ENCODE results near the gene CDC123.
"Not testable (repeated sequence)": the region's sequence is repeated elsewhere in the genome, so short reads cannot be mapped to it uniquely, and the experiment has no call there.

The CDC123 gene

DNA sequence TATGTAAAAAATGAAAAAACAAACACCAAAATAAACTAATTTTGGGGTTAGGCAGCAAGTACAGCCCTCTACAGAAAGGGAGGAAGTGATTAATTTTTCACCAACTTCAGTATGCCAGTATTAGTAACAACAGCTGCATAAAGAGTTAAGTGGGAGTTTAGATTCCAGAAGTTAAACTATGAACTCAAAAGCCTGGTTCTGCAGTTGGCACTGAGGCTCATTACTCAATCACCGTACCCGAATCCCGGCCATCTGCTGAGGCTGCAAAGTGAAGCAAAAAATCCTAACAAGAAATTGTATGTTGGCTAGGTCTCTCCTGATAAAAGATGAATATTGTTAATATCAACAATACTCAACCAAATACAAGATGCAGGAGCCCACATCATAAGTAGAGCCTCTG is 4.3 kb upstream of the CDC123 start:
- DNase-seq (ENCODE audit: low spot score): no peak

DNA sequence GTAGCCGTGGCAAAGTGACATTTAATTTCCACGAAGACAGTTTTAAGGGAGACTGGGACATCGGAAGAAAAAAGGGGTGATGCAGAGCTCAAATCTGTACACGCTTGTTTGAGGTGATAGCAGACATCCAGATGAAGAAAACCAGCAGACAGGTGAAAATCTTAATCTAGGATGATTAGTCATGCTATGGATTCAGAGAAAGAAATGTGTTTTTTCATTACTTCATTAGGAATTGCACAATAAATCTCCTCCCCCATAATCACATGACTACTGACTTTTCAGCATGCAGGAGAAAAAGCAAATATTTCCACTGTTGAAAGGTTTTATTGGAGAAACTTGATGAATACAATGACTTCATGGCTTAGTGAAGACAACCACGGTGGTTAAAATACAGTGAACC is 2.8 kb upstream of the CDC123 start:
- no peak for DNase-seq (ENCODE audit: low spot score)

DNA sequence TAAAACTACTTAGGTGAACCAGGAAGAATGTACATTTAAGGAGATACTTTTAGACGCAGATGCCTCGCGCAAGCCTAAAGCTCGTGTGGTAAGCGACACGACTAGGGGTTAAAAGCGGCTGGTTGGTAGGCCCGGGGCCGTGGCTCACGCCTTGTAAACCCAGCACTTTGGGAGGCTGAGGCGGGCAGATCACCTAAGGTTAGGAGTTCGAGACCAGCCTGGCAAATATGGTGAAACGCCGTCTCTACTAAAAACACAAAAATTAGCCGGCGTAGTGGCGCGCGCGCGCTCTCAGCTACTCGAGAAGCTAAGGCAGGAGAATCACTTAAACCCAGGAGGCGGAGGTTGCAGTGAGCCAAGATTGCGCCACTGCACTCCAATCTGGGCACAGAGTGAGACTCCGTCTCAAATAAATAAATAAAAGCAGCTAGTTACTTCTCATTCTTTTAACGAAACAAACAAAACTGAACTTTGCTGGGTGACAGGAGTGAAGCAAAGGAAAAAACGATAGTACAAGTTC is 1.2 kb upstream of the CDC123 start:
- DNase-seq (ENCODE audit: low spot score): peak; percentile 10

DNA sequence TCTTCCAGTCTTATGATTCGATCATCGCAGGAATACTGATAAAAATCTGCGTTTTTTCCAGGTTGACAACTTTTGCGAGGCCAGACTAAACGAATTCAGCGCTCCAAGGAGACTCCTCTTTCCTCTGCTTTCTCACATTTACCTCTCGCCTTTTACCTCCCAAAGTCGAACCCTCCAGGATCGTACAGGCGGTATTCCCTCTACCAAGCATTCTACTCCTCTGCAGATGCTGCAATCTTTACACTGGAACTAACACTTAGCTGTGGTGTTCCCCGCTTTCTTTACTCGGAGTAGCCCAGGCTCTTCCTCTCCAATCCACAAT is 746 bp upstream of the CDC123 start:
- DNase-seq (ENCODE audit: low spot score): no peak

DNA sequence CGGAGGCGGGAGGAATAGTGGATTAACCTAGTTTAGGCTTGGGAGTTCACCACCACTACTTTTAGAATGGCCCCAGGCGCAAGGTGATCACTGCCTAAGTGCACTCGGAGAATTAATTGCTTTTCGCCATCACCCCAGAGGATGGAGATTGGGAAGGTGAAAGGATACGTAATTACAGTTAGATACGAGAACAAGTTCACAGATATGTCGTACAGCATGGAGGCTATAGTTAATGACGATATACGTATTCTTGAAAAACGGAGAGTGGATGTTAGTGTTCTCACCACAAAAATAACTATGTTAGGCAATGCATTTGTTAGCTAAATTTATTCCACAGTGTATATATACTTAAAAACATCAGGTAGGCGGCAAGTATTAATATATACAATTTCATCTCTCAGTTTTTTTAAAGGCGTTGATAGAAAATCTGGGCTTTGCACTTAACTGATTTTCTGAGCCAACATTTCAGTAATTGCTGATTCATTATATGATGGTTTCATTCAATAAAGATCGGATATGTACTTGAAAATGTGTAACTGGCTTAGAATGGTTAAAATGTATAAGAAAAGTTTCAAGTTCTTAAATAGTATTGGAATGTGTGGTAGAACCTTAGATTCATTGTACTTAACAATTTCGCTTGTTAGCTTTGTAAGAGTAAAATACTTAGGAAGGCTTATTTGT is 683 bp downstream of the CDC123 start:
- no peak for DNase-seq (ENCODE audit: low spot score)

DNA sequence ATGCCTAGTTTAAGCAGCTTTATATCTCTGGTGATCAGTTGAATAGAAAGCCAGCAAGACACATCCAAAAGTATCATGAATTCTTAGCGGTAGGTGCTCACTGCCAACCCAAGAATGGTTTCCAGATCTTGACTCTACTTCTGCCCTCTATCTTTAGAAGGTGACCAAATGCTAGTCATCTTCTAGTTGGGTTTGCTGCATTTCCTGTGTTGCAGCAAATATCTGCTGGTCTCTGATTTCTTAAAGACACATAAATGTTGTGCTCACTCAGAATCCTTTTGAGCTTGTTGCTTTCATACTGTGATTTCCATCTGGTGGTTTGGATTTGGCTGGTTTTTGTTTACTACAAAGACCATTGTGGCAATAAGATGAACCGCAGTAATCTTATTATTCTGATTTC is 2.2 kb downstream of the CDC123 start:
- no peak for DNase-seq (ENCODE audit: low spot score)

DNA sequence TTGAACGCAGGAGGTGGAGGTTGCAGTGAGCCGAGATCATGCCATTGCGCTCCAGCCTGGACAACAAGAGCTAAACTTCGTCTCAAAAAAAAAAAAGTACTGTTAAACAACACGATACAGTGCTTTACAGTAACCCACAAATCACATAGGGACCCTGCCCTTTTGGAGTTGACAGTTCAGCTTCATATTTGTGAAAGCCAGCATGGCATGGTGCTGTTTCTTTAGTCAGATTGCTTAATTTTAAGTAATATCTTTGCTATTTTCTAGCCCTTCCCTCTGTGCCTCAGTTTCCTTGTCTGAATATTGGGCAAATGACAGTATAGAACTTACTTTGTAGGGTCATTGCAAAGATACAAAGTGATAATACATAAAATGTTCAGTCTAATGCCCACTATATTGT is 4.9 kb downstream of the CDC123 start:
- DNase-seq (ENCODE audit: low spot score): no peak

DNA sequence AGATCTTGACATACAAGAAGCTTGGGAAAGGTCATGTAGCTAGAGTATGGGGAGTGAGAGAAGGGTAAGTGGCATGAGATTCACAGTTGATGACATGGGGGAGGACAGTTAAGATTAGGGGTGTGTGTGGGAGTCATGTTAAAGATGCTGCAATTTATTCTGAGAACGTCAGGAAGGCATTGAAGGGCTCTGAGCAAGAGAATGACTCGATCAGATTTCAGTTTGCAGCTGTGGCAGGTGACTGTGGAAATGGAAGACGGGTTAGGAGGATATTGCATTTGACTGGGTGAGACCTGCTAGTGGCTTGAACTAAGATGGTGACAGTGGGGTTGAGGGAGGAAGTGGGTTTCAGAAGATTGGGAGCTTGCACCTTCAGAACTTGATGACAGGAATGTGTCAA is 5.6 kb downstream of the CDC123 start:
- DNase-seq (ENCODE audit: low spot score): no peak

DNA sequence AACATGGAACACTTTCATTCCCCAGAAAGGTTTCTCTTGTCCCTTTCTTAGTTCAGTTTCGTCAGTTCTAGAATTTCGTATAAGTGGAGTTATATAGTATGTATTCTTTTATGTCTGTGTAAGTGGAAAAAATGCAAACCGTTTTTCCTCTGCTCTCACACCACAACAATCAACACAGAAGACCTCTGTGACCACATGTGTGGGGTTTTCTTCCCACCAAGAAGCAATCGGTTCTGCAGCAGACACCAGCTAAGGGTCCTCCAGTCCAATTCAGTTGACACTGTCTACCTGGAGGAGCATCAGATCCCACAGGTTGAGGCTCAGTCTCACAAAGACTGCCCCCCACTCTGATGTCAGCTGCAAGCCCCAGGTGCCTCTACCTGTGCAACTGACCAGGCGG is 6.2 kb downstream of the CDC123 start:
- no peak for DNase-seq (ENCODE audit: low spot score)

DNA sequence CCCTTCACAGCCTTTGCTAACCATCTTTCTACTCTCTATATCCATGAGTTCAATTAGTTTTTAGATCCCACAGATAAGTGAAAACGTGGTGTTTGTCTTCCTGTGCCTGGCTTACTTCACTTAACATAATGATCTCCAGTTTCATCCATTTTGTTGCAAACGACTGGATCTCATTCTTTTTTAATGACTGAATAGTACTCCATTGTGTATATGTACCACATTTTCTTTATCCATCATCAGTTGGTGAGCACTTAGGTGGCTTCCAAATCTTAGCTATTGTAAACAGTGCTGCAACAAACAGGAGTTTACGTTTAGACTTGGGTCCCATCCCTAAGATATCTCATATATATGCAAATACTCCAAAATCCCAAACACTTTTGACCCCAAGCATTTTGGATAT is 9.1 kb downstream of the CDC123 start:
- DNase-seq (ENCODE audit: low spot score): no peak

DNA sequence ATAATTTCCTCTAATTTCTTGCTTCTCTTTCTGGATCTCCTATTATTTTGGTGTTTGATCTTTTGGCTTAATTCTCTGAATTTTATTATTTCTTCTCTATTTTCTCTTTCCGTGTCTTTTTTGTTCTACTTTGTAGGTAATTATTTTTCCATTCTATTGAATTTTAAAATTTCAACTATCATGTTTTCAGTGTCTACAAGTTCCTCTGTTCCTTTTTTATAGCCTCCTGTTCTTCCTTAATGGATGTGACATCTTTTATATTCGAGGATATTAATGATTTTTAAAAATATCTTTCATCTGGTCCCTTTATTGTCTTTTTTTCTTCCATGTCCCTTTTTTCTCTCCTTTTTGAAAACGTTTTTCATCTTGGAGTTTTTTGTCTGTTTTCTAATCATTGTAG is 11.1 kb downstream of the CDC123 start:
- no peak for DNase-seq (ENCODE audit: low spot score)

DNA sequence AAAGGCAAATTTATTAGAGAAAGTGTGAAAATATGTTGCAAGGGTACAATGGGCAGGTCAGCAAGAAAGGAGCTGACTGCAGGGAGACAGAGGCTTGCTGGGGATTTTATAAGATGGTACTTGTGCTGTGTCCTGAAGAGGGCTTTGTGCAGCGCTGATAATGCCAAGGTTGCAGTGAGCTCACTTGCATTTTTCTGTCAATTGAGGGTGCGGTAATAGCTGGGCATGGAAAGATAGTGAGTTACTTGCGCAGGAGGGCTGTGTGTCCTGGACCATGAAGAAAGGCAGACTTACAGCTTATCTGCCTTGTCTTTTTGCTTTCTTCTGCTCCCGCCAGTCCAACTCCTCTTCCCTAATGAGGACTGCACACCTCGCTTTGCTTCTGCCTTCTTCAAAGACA is 12.5 kb downstream of the CDC123 start:
- no peak for DNase-seq (ENCODE audit: low spot score)

DNA sequence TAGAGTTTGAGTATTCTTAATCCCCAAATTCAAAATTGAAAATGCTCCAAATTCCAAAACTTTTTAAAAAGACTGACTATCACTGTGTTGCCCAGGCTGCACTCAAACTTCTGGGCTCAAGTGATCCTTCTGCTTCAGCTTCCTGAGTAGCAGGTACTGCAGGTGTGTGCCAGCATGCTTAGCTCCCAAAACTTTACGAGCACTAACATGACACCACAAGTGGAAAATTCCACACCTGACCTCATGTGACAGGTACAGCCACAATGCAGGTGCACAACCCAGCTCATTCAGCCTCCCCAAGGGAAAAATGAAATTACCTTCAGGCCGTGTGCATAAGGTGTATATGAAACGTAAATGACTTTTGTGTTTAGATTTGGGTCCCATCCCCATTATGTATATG is 16.5 kb downstream of the CDC123 start:
- DNase-seq (ENCODE audit: low spot score): no peak

DNA sequence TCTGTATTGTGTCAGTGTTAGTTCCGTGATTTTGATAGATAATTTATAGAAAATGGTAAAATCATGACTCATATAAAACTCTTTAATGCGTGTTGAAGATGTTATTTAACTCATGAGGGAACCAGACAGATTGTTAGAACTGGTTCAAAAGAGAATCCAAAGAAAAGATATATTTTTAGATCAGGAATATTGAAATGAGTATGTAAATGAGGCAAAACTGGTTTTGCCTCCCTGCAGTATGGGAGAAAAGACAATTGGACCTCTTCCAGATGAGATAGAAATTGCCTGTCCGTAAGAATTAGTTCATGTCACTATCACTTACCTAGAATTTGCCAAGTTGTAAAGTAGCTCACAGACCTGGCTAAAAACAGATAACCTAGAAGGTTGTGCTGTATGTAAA is 17.6 kb downstream of the CDC123 start:
- DNase-seq (ENCODE audit: low spot score): no peak

DNA sequence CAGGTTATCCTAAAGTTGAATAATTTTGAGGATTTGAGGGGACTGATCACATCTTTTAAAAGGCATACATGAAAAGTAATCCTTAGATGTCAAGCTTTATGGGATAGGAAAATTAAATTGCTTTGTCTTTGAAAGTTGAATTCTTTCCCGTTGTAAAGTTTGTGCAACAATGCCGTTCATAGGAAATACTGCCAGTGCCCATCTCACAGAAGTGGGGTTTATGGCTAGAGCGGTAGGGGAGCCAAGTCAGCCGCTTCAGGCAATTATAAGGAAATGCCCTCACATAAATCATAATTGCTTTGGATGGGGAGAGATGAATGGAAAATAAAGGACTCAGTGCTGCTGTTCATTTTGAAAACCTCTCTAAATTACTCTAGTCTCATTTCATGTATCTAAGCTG is 18.1 kb downstream of the CDC123 start:
- DNase-seq (ENCODE audit: low spot score): no peak

DNA sequence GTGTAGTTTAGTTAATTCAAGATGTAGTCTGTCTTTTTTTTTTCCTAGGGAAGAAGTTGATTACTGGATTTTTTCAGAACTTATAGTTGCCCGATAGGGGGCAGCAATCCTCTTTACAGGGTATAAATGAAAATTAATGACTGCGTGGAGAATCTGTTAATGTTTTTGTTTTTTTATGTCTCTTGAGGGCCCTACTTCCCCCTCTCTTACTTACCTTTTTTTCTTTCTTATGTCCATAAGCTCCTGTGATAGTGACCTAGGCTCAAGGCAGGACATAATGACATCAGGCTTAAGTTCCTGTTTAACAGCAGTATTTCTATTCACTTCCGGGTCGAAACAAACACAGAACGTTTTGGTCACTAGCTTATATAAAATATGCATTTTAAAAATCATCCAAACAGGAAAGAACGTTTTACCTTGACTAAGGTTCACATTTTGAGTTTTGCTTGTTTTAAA is 18.8 kb downstream of the CDC123 start:
- peak; percentile 33 for DNase-seq (ENCODE audit: low spot score)

DNA sequence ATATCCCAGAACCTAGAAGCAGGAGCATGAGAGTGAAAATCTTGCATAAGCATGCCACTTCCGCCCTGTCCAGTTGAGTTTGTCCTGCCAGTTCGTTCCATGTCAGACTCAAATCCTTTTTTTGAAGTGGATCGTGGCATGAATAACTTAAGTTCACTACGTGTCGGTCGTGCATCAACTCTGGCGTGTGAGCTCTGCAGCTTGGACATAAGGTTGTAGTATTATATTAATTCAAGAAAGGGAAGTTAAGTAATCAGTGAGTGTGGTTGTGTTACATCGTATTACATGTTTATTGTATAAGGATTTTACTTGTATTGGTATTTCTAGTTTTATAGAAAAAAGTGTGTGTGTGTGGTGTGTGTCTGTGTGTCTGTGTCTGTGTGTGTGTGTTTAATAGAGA is 23.0 kb downstream of the CDC123 start:
- no peak for DNase-seq (ENCODE audit: low spot score)

DNA sequence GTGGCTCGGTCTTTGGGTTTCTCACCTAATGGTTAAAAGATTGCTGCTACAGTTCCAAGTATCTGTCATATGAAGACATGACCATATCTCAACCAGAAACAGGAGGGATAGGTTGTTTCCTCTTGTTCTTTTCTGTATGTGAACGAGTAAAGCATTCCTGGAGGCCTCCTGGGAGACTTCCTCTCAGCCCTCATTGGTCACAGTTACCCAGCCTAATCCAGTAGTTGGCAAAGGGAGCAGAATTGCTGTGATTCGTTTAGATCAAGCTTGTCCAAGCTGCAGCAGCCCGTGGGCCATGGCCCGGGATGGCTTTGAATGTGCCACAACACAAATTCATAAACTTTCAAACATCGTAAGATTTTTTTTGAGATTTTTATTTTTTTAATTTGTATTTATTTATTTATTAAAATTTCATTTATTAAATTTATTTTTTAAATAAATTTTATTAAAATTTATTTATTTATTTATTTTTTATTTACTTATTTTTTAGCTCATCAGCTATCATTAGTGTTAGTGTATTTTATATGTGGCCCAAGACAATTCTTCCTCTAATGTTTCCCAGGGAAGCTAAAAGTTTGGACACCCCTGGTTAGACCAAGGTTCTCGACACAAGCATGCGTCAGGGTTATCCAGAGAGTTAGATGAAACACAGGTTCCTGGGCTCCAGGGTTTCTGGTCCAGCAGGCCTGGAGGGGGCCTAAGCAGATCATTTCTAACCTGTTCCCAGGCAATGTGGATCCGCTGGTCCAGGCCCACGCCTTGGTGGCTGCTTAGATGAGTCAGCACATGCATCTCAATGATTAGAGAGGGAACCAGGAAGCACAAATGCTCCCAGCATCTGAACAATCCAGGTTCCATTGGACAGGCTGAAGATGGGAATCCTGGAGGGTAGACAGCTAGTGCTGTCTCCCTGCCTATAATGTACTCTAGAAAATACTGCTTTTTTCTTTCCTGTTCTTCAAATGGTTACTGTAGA is 25.6 kb downstream of the CDC123 start:
- no peak for DNase-seq (ENCODE audit: low spot score)

DNA sequence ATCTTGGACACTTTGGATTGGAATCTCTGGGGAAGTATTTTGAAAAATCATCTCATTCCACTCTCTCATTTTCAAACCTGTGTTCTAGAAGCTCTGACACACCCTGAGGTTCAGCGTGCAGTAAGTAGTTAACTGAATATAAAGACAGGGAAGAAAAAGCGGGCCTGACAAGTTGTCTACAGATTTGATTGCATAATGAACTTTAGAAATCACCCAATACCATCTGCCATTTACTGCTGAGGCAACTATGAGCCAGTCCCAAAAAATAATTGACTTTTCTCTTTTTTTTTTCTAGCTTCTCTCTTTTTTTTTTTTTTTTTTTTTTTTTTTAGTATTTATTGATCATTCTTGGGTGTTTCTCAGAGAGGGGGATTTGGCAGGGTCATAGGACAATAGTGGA is 29.5 kb downstream of the CDC123 start:
- no peak for DNase-seq (ENCODE audit: low spot score)

DNA sequence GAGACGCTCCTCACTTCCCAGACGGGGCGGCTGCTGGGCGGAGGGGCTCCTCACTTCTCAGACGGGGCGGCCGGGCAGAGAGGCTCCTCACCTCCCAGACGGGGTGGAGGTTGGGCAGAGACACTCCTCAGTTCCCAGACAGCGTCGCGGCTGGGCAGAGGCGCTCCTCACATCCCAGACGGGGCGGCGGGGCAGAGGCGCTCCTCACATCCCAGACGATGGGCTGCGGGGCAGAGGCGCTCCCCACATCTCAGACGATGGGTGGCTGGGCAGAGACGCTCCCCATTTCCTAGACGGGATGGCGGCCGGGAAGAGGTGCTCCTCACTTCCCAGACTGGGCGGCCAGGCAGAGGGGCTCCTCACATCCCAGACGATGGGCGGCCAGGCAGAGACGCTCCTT is 30.4 kb downstream of the CDC123 start:
- not testable (repeated sequence) for DNase-seq (ENCODE audit: low spot score)

DNA sequence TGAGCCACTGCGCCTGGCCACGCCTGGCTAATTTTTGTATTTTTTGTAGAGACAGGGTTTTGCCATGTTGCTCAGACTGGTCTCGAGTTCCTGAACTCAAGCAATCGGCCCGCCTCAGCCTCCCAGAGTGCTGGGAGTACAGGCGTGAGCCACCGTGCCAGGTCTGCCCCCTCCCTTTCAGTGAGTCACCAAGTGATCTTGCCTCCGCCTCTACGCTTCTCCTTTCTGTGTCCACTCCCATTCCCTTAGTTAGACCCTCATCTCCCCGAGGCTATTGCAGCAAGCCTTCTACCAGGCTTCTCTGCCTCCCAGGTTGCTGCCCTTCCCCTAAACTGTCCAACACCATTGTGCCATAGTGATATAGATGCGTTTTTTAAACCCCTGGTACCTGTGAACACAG is 32.9 kb downstream of the CDC123 start:
- DNase-seq (ENCODE audit: low spot score): no peak

DNA sequence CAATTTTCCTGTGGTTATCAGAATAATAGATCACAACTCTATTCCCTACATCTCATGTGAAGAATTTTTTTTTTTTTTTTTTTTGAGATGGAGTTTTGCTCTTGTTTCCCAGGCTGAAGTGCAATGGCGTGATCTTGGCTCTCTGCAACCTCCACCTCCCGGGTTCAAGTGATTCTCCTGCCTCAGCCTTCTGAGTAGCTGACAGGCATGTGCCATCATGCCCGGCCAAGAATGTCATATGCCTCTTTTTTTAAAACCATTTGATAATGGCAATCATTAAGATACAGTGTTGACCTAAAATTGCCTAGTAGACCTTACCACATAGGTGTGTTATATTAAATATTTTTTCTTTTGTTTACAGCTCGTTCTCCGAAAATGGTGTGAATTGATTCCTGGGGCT is 38.7 kb downstream of the CDC123 start:
- DNase-seq (ENCODE audit: low spot score): not testable (repeated sequence)

DNA sequence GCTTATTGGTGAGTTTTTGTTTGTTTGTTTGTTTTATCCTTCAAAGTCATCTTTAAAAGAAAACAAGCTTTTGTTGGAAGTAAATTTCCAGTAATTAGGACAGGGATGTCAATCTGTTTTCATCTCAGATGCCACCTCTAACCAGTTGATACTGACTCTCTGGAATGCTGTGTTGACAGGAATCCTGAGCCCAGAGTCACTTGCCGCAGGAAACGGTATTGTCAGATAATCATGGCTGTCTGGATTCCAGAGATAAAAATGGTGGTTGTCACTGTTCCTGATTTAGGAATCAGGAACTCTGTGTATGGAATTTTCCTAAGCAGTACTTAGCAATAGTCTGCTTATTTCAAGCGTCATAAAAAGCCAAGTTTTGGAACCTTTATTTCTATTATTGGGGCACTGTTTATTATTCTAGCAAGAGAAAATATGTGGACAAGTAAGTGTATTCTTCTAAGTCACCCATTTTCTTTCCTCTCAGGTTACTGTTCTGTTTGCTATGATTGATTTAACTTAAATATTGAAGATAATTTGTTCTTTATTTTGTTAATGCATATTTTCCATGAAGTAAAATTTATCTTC is 39.2 kb downstream of the CDC123 start:
- DNase-seq (ENCODE audit: low spot score): no peak
